ENCODE data around the gene BEST4.

Gene BEST4

DNA sequence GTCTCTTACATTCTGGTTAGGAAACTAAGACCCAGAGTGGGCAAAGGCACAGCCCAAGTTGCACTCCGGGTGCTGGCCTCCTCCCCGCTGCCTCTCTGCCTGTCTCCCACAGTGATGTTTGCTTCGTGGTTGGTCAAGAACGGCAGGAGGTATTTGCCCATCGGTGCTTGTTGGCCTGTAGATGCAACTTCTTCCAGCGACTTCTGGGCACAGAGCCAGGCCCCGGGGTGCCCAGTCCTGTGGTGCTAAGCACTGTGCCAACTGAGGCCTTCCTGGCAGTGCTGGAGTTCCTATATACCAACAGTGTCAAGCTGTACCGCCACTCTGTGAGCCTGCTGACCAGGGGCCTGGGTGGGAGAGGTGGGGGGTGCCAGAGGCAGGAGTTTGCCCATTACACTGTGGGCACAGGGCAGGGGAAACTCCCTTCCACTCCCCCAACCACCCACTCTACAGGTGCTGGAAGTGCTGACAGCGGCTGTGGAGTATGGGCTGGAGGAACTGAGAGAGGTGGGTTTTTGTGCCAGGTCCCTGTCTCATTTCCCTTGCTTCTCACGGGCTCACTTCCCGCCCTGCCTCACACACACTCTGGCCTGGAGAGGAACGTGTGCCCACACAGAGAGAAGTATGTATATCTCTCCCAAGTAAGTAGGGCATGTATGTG is 22.3 kb upstream of the BEST4 start (continued):
- TF ChIP-seq ZNF423 (tag by site-specific recombination; IDR thresholded peaks at IDR 0.05): 0 out of 2 replicates have a peak, but pooled peaks have one; percentile 38
- TF ChIP-seq ZNF266 (tag by site-specific recombination; IDR thresholded peaks at IDR 0.05; ENCODE audit: low read depth): no peak
- TF ChIP-seq ZNF514 (tag by site-specific recombination; IDR thresholded peaks at IDR 0.05): no peak
- TF ChIP-seq ZNF529 (tag by site-specific recombination; IDR thresholded peaks at IDR 0.05; ENCODE audit: insufficient replicate concordance): no peak
- TF ChIP-seq, protein P1, sequence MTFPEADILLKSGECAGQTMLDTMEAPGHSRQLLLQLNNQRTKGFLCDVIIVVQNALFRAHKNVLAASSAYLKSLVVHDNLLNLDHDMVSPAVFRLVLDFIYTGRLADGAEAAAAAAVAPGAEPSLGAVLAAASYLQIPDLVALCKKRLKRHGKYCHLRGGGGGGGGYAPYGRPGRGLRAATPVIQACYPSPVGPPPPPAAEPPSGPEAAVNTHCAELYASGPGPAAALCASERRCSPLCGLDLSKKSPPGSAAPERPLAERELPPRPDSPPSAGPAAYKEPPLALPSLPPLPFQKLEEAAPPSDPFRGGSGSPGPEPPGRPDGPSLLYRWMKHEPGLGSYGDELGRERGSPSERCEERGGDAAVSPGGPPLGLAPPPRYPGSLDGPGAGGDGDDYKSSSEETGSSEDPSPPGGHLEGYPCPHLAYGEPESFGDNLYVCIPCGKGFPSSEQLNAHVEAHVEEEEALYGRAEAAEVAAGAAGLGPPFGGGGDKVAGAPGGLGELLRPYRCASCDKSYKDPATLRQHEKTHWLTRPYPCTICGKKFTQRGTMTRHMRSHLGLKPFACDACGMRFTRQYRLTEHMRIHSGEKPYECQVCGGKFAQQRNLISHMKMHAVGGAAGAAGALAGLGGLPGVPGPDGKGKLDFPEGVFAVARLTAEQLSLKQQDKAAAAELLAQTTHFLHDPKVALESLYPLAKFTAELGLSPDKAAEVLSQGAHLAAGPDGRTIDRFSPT (tag by site-specific recombination; IDR thresholded peaks at IDR 0.05): 0 out of 2 replicates have a peak, but pooled peaks have one; percentile 27
- TF ChIP-seq, protein P2, sequence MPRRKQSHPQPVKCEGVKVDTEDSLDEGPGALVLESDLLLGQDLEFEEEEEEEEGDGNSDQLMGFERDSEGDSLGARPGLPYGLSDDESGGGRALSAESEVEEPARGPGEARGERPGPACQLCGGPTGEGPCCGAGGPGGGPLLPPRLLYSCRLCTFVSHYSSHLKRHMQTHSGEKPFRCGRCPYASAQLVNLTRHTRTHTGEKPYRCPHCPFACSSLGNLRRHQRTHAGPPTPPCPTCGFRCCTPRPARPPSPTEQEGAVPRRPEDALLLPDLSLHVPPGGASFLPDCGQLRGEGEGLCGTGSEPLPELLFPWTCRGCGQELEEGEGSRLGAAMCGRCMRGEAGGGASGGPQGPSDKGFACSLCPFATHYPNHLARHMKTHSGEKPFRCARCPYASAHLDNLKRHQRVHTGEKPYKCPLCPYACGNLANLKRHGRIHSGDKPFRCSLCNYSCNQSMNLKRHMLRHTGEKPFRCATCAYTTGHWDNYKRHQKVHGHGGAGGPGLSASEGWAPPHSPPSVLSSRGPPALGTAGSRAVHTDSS (tag by site-specific recombination; IDR thresholded peaks at IDR 0.05): no peak
- peak; percentile 99 for TF ChIP-seq GLIS1 (tag by site-specific recombination; IDR thresholded peaks at IDR 0.05)
- no peak for TF ChIP-seq PRDM1 (tag by site-specific recombination; IDR thresholded peaks at IDR 0.05)
- TF ChIP-seq, protein P3, sequence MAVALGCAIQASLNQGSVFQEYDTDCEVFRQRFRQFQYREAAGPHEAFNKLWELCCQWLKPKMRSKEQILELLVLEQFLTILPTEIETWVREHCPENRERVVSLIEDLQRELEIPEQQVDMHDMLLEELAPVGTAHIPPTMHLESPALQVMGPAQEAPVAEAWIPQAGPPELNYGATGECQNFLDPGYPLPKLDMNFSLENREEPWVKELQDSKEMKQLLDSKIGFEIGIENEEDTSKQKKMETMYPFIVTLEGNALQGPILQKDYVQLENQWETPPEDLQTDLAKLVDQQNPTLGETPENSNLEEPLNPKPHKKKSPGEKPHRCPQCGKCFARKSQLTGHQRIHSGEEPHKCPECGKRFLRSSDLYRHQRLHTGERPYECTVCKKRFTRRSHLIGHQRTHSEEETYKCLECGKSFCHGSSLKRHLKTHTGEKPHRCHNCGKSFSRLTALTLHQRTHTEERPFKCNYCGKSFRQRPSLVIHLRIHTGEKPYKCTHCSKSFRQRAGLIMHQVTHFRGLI (tag by site-specific recombination; IDR thresholded peaks at IDR 0.05): no peak
- TF ChIP-seq, protein P4, sequence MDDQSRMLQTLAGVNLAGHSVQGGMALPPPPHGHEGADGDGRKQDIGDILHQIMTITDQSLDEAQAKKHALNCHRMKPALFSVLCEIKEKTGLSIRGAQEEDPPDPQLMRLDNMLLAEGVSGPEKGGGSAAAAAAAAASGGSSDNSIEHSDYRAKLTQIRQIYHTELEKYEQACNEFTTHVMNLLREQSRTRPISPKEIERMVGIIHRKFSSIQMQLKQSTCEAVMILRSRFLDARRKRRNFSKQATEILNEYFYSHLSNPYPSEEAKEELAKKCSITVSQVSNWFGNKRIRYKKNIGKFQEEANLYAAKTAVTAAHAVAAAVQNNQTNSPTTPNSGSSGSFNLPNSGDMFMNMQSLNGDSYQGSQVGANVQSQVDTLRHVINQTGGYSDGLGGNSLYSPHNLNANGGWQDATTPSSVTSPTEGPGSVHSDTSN (CRISPR knock-in tag; IDR thresholded peaks at IDR 0.05): no peak

DNA sequence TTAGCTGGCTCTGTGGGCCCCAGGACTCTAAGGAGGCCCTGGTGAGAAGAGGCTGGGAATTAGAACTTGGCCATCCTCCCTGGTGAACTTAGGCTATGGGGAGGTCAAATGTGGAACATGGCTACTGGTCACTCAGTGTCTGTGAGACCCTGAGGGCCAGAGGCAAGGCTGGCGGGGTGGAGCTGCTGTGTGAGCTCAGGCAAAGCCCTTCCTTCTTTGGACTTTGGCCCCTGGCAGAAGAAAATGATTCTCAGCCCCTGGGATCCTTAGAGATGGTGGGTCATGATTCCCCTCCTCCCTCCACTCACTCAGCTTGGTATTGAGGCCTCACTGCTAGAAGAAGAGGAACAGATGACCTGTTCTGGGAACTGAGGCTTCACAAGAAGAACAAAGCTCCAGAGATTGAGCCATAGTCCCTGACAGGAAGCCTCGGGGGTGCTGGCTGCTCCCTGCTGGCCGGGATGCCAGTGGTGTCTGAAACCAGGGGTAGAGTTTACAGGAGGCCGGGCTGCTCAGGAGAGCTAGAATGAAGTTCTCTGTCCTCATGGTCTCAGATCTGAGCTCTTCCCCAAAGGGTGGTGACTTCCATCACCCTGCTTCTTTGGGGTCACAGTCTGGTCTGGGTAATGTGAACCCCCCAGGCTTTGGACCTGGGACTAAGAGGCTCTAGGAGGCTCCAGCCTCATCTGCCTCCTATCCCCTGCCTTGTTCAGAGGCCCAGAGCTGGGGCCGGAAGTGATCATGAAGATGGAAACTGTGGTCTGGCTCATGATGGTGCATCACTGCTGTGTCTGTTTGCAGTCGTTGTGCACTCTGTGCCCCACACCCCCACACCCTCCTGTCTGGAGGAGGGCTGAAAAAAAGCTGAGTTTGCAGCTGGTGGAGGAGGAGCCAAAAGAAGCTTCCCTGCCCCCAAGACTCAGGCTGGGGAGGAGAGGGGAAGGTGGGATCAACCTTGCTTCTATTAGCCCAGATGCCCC is 21.3 kb upstream of the BEST4 start:
- POLR2A ChIA-PET: interaction anchor here (0.7 to 4.0 kb wide), 15 partner anchors 9 to 539 kb away, joined by 3 to 84 read pairs (median 7); partner anchors contain the start of genes EIF2B3, HECTD3, MUTYH and PLK3
- Histone ChIP-seq H3K9me3 (ENCODE audit: control insufficient read depth, insufficient read depth, low read depth, low read length) (no peaks in the 10 kb centered on the region), H3K36me3 (ENCODE audit: control insufficient read depth in 2 of 2, insufficient read depth in 1 of 2, low read length in 2 of 2) (peaks cover 0 to 45% of the 10 kb centered on the region in 2 experiments; a peak in 1 of 3 replicates), H3K27ac (ENCODE audit: extremely low read depth, low read depth, low read length) (peak overlapping the region; percentile 72), H3K4me3 (ENCODE audit: low read depth, low read length) (peak overlapping the region; percentile 33), H3K4me1 (ENCODE audit: control insufficient read depth, insufficient read depth, low read length) (peaks cover 19% of the 10 kb centered on the region)
- CTCF ChIA-PET: interaction anchor here (0.6 to 2.0 kb wide), 13 partner anchors 8 to 493 kb away, joined by 3 to 13 read pairs (median 4); partner anchors contain the start of genes PLK3 and UROD
- TF ChIP-seq ZNF423 (tag by site-specific recombination; IDR thresholded peaks at IDR 0.05): no peak
- TF ChIP-seq, protein P5, sequence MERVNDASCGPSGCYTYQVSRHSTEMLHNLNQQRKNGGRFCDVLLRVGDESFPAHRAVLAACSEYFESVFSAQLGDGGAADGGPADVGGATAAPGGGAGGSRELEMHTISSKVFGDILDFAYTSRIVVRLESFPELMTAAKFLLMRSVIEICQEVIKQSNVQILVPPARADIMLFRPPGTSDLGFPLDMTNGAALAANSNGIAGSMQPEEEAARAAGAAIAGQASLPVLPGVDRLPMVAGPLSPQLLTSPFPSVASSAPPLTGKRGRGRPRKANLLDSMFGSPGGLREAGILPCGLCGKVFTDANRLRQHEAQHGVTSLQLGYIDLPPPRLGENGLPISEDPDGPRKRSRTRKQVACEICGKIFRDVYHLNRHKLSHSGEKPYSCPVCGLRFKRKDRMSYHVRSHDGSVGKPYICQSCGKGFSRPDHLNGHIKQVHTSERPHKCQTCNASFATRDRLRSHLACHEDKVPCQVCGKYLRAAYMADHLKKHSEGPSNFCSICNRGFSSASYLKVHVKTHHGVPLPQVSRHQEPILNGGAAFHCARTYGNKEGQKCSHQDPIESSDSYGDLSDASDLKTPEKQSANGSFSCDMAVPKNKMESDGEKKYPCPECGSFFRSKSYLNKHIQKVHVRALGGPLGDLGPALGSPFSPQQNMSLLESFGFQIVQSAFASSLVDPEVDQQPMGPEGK (tag by site-specific recombination; IDR thresholded peaks at IDR 0.05): no peak
- TF ChIP-seq, protein P6, sequence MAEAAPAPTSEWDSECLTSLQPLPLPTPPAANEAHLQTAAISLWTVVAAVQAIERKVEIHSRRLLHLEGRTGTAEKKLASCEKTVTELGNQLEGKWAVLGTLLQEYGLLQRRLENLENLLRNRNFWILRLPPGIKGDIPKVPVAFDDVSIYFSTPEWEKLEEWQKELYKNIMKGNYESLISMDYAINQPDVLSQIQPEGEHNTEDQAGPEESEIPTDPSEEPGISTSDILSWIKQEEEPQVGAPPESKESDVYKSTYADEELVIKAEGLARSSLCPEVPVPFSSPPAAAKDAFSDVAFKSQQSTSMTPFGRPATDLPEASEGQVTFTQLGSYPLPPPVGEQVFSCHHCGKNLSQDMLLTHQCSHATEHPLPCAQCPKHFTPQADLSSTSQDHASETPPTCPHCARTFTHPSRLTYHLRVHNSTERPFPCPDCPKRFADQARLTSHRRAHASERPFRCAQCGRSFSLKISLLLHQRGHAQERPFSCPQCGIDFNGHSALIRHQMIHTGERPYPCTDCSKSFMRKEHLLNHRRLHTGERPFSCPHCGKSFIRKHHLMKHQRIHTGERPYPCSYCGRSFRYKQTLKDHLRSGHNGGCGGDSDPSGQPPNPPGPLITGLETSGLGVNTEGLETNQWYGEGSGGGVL (tag by site-specific recombination; IDR thresholded peaks at IDR 0.05): no peak
- no peak for TF ChIP-seq ZBTB8A (tag by site-specific recombination; IDR thresholded peaks at IDR 0.05)
- TF ChIP-seq ZNF114 (tag by site-specific recombination; IDR thresholded peaks at IDR 0.05): no peak
- TF ChIP-seq ZNF792 (tag by site-specific recombination; IDR thresholded peaks at IDR 0.05): no peak
- peak; percentile 82 for TF ChIP-seq ZFHX2 (tag by site-specific recombination; conservative IDR thresholded peaks at IDR 0.05)
- TF ChIP-seq HOXD13 (CRISPR knock-in tag; IDR thresholded peaks at IDR 0.05; ENCODE audit: borderline replicate concordance): no peak
- TF ChIP-seq ZNF121 (tag by site-specific recombination; IDR thresholded peaks at IDR 0.05): 0 out of 2 replicates have a peak, but pooled peaks have one; percentile 24
- TF ChIP-seq, protein P7, sequence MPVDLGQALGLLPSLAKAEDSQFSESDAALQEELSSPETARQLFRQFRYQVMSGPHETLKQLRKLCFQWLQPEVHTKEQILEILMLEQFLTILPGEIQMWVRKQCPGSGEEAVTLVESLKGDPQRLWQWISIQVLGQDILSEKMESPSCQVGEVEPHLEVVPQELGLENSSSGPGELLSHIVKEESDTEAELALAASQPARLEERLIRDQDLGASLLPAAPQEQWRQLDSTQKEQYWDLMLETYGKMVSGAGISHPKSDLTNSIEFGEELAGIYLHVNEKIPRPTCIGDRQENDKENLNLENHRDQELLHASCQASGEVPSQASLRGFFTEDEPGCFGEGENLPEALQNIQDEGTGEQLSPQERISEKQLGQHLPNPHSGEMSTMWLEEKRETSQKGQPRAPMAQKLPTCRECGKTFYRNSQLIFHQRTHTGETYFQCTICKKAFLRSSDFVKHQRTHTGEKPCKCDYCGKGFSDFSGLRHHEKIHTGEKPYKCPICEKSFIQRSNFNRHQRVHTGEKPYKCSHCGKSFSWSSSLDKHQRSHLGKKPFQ (tag by site-specific recombination; IDR thresholded peaks at IDR 0.05): no peak
- no peak for TF ChIP-seq ZNF23 (tag by site-specific recombination; IDR thresholded peaks at IDR 0.05; ENCODE audit: borderline replicate concordance)

Data from HEK293 (cell line).